Caco-2 (cell line): ENCODE measurements around the gene IL1RAPL2. TPM values are rescaled to one million over a fixed set of nuclear protein-coding genes. Genes with fewer than 3 reads are reported as not detected.

Experiments used
- BruUV-seq: library from RNA; stranded (reverse); fragments of 400-500 nt; replicated peaks from 2 replicates; lab custom pipeline; 2021; lab: Mats Ljungman, UMichigan
- CTCF ChIA-PET: fragments of 300-600 bp; sonication (Branson Sonifier 250); formaldehyde crosslinking; loops from one replicate; lab custom pipeline; 2022; ENCODE audit warnings: antibody characterized with exemption; lab: Charles Lee
- POLR2A ChIA-PET: fragments of 300-600 bp; sonication (Branson Sonifier 250); formaldehyde crosslinking; loops from one replicate; lab custom pipeline; 2022; ENCODE audit warnings: antibody characterized with exemption; lab: Charles Lee
- DNase-seq, 2 experiments: peaks; one replicate each; pipeline versions ENCODE4 v3.0.0 to v3.0.0-alpha.2; 2020 to 2022
- H3K27me3 ChIP-seq: replicated peaks from 2 replicates; pipeline ENCODE4 v1.6.0; 2011; ENCODE audit warnings: low read length; ENCODE audit not compliant: control insufficient read depth, insufficient read depth
- H3K36me3 ChIP-seq: 2 replicates; pipeline ENCODE4 v1.5.1; 2011; ENCODE audit warnings: low read length; ENCODE audit not compliant: control insufficient read depth, insufficient read depth
- H3K4me1 ChIP-seq: fragments of 250-450 bp; sonication (Bioruptor Pico); 2 replicates; pipeline ENCODE4 v1.5.1; 2020; ENCODE audit warnings: mild to moderate bottlenecking
- H3K4me3 ChIP-seq: 2 replicates; pipeline ENCODE4 v1.5.1; 2011; ENCODE audit warnings: low read depth, mild to moderate bottlenecking, control low read depth, low read length
- H3K9me3 ChIP-seq: fragments of 250-450 bp; sonication (Bioruptor Pico); 2 replicates; pipeline ENCODE4 v1.5.1; 2020; ENCODE audit warnings: mild to moderate bottlenecking, moderate library complexity
- H3K27ac Mint-ChIP-seq: one replicate; pipeline ENCODE4 v1.8.0; 2022; ENCODE audit warnings: mixed read lengths; ENCODE audit not compliant: unreplicated experiment
- H3K27me3 Mint-ChIP-seq: one replicate; pipeline ENCODE4 v1.8.0; 2022; ENCODE audit warnings: mixed read lengths; ENCODE audit not compliant: insufficient read depth, unreplicated experiment
- H3K36me3 Mint-ChIP-seq: one replicate; pipeline ENCODE4 v1.8.0; 2022; ENCODE audit warnings: mild to moderate bottlenecking, mixed read lengths; ENCODE audit not compliant: insufficient read depth, unreplicated experiment
- H3K4me1 Mint-ChIP-seq: one replicate; pipeline ENCODE4 v1.8.0; 2022; ENCODE audit warnings: low read depth, mixed read lengths; ENCODE audit not compliant: unreplicated experiment
- H3K4me3 Mint-ChIP-seq: one replicate; pipeline ENCODE4 v1.8.0; 2022; ENCODE audit warnings: mild to moderate bottlenecking, moderate library complexity, mixed read lengths; ENCODE audit not compliant: unreplicated experiment
- H3K9me3 Mint-ChIP-seq: one replicate; pipeline ENCODE4 v1.8.0; 2022; ENCODE audit warnings: mixed read lengths; ENCODE audit not compliant: unreplicated experiment
- CTCF ChIP-seq, 2 experiments: fragments of 200-600 bp in 1 of 2; IDR thresholded peaks; 1 replicate in 1 of 2; 2 replicates in 1 of 2; pipeline versions ENCODE4 v1.5.1 to v1.8.0; 2011 to 2022; ENCODE audit warnings: antibody characterized with exemption in 1 of 2, control low read depth in 1 of 2, inconsistent platforms in 1 of 2, low read depth in 1 of 2, low read length in 1 of 2, mild to moderate bottlenecking in 1 of 2, moderate library complexity in 1 of 2; ENCODE audit not compliant: insufficient read depth in 1 of 2, severe bottlenecking in 1 of 2, unreplicated experiment in 1 of 2
- intact Hi-C: fragments of 100-400 bp; cut with micrococcal nuclease; formaldehyde crosslinking; loops from one replicate; pipeline ENCODE4 v1.10.0; 2022; ENCODE audit not compliant: unreplicated experiment
- total RNA-seq: library from RNA; stranded (reverse); gene quantifications from 2 replicates; pipeline ENCODE4 v1.2.3, GENCODE V29; 2022

IL1RAPL2 gene
- total RNA-seq, 1 experiment from 2014 or later: not detected

GRCh38 chrX:104789784-104790183 lies 223.8 kb downstream of the IL1RAPL2 start:
- H3K27me3 ChIP-seq: no peaks in the 10 kb centered on the region
- H3K36me3 ChIP-seq: no peaks in the 10 kb centered on the region
- no peaks in the 10 kb centered on the region for H3K4me1 ChIP-seq
- no peak overlapping the region for H3K27ac Mint-ChIP-seq
- no peak for DNase-seq
- no peaks in the 10 kb centered on the region for H3K4me1 Mint-ChIP-seq
- no peak for TF ChIP-seq CTCF (IDR thresholded peaks at IDR 0.05; ENCODE audit: insufficient read depth in 1 of 2, low read depth in 1 of 2, low read length in 1 of 2, severe bottlenecking in 1 of 2, unreplicated experiment in 1 of 2)
- H3K4me3 Mint-ChIP-seq: no peak overlapping the region
- no peaks in the 10 kb centered on the region for H3K9me3 Mint-ChIP-seq
- intact Hi-C loops: no loop called here
- BruUV-seq: no TSS peak
- no peaks in the 10 kb centered on the region for H3K27me3 Mint-ChIP-seq
- H3K9me3 ChIP-seq: no peaks in the 10 kb centered on the region
- no peak overlapping the region for H3K4me3 ChIP-seq
- POLR2A ChIA-PET: no interaction called here
- CTCF ChIA-PET: no interaction called here
- no peaks in the 10 kb centered on the region for H3K36me3 Mint-ChIP-seq

GRCh38 chrX:104795804-104796203 lies 229.8 kb downstream of the IL1RAPL2 start:
- H3K9me3 Mint-ChIP-seq: no peaks in the 10 kb centered on the region
- intact Hi-C loops: no loop called here
- Histone ChIP-seq H3K4me3 (no peak overlapping the region), H3K27me3 (no peaks in the 10 kb centered on the region), H3K4me1 (no peaks in the 10 kb centered on the region), H3K9me3 (no peaks in the 10 kb centered on the region), H3K36me3 (no peaks in the 10 kb centered on the region)
- H3K27ac Mint-ChIP-seq: no peak overlapping the region
- H3K36me3 Mint-ChIP-seq: no peaks in the 10 kb centered on the region
- no peak for DNase-seq
- ChIA-PET POLR2A (no interaction called here), CTCF (interaction anchor here (0.6 kb wide), 1 partner anchor 47 kb away, joined by 3 read pairs; no protein-coding TSS in a partner anchor)
- H3K4me3 Mint-ChIP-seq: no peak overlapping the region
- no peaks in the 10 kb centered on the region for H3K4me1 Mint-ChIP-seq
- TF ChIP-seq CTCF (IDR thresholded peaks at IDR 0.05; ENCODE audit: insufficient read depth in 1 of 2, low read depth in 1 of 2, low read length in 1 of 2, severe bottlenecking in 1 of 2, unreplicated experiment in 1 of 2): no peak
- H3K27me3 Mint-ChIP-seq: no peaks in the 10 kb centered on the region
- BruUV-seq: no TSS peak

- no peak overlapping the region for H3K27ac Mint-ChIP-seq
- peaks cover under 1% of the 10 kb centered on the region for H3K27me3 Mint-ChIP-seq
- no peaks in the 10 kb centered on the region for H3K4me1 ChIP-seq
- H3K9me3 ChIP-seq: no peaks in the 10 kb centered on the region
- H3K36me3 Mint-ChIP-seq: no peaks in the 10 kb centered on the region
- ChIA-PET POLR2A (no interaction called here), CTCF (no interaction called here)
- H3K9me3 Mint-ChIP-seq: no peaks in the 10 kb centered on the region
- no peaks in the 10 kb centered on the region for H3K4me1 Mint-ChIP-seq
- no peaks in the 10 kb centered on the region for H3K36me3 ChIP-seq
- no peak for DNase-seq
- H3K27me3 ChIP-seq: no peaks in the 10 kb centered on the region
- no peak overlapping the region for H3K4me3 Mint-ChIP-seq
- TF ChIP-seq CTCF (IDR thresholded peaks at IDR 0.05; ENCODE audit: insufficient read depth in 1 of 2, low read depth in 1 of 2, low read length in 1 of 2, severe bottlenecking in 1 of 2, unreplicated experiment in 1 of 2): no peak
- intact Hi-C loops: no loop called here
- H3K4me3 ChIP-seq: no peak overlapping the region
- no TSS peak for BruUV-seq
Measured at GRCh38 chrX:104803219-104803618, 237.2 kb downstream of the IL1RAPL2 start.
